Measurements from ENCODE around the gene ITGB1. TPM values are rescaled to one million over a fixed set of nuclear protein-coding genes. Genes with fewer than 3 reads are reported as not detected.
A peak's percentile ranks its signal among the peaks of the same experiment; 100 is the strongest.

ITGB1 gene
- total RNA-seq, 2 donors from 2014 or later: 392 to 428 TPM

DNA sequence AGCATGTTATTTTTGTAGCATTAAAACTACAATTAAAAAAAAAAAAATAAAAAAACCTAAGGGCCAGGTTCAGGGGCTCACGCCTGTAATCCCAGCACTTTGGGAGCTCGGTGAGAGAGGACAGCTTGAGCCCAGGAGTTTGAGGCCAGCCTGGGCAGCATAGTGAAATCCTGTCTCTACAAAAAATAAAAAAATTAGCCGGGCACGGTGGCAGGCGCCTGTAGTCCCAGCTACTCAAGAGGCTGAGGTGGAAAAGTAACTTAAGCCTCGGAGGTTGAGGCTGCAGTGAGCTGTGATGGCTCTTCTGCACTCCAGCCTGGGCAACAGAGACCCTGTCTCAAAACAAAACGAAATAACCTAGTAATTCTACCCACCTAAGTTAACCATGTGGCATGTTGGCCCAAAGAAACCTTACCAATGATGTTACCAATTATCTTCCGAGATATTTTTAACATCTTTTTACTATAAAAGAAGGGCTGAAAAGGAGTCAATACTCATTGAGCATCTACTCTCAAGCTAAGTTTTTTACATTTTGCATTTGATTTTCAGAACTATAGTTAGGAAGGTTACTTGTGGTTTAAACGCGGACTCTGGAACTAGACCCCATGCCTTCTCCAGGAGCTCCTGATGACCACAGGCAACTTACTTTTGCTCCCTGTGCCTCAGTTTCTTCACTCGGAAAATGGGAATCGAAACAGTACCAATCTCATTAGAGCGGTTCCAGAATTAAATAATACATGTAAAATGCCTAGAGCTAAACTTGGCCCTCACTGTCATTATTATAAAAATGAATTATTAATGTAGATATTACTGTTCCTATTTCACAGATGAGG, 1.4 kb downstream of the ITGB1 start:
- ATAC-seq (no peak), DNase-seq (no peak)
- H3K36me3 Mint-ChIP-seq (ENCODE audit: low read depth): peaks cover 8% of the 10 kb centered on the region
- peak overlapping the region; percentile 96 for H3K27ac Mint-ChIP-seq
- peaks cover 57% of the 10 kb centered on the region for H3K4me1 Mint-ChIP-seq
- peak overlapping the region; percentile 96 for H3K4me3 Mint-ChIP-seq
- no peaks in the 10 kb centered on the region for H3K27me3 Mint-ChIP-seq
- no peaks in the 10 kb centered on the region for H3K9me3 ChIP-seq (ENCODE audit: control insufficient read depth, low read length, poor library complexity, severe bottlenecking)

- no peaks in the 10 kb centered on the region for H3K9me3 ChIP-seq (ENCODE audit: control insufficient read depth, low read length, poor library complexity, severe bottlenecking)
- Mint-ChIP-seq H3K4me1 (peaks cover 65% of the 10 kb centered on the region), H3K4me3 (peak overlapping the region; percentile 96), H3K27me3 (no peaks in the 10 kb centered on the region), H3K27ac (peak overlapping the region; percentile 96), H3K36me3 (ENCODE audit: low read depth) (peaks cover 12% of the 10 kb centered on the region)
- ATAC-seq (no peak), DNase-seq (no peak)
Measured at GRCh38 chr10:32955790-32956189, 2.2 kb downstream of the ITGB1 start.

DNA sequence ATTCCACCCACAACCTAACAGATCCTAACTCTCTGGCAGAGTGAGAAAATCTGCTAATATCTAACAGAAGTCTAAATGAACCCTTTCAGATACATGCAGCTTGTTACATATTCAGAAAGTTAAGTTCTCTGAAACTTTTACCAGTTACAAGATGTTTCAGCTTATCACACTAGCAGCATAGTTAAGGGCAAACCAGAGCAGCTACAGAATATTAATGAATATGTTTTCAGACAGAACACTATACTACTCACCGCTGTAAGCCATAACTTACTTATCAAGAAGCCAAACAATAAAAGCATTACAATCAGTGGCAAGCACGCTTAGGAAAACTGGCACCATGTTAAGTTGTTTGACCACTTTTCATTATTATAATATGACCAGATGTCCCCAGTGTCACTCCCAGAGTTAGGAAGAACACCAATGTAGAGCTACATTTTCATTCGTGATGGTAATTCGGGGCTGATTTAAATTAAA, 2.7 kb downstream of the ITGB1 start:
- Mint-ChIP-seq H3K27me3 (no peaks in the 10 kb centered on the region), H3K36me3 (ENCODE audit: low read depth) (peaks cover 12% of the 10 kb centered on the region), H3K4me1 (peaks cover 68% of the 10 kb centered on the region), H3K4me3 (peak overlapping the region; percentile 96), H3K27ac (peak overlapping the region; percentile 96)
- ATAC-seq (no peak), DNase-seq (no peak)
- no peaks in the 10 kb centered on the region for H3K9me3 ChIP-seq (ENCODE audit: control insufficient read depth, low read length, poor library complexity, severe bottlenecking)

- peaks cover 66% of the 10 kb centered on the region for H3K4me1 Mint-ChIP-seq
- H3K27me3 Mint-ChIP-seq: no peaks in the 10 kb centered on the region
- H3K9me3 ChIP-seq (ENCODE audit: control insufficient read depth, low read length, poor library complexity, severe bottlenecking): no peaks in the 10 kb centered on the region
- DNase-seq (no peak), ATAC-seq (no peak)
- peaks cover 12% of the 10 kb centered on the region for H3K36me3 Mint-ChIP-seq (ENCODE audit: low read depth)
- H3K4me3 Mint-ChIP-seq: peak overlapping the region; percentile 96
- H3K27ac Mint-ChIP-seq: peak overlapping the region; percentile 96
Measured at GRCh38 chr10:32954545-32955298, 3.3 kb downstream of the ITGB1 start.

GRCh38 chr10:32954080-32954479, 4.0 kb downstream of the ITGB1 start:
- Mint-ChIP-seq H3K27ac (peak overlapping the region; percentile 96), H3K4me3 (peak overlapping the region; percentile 96), H3K27me3 (no peaks in the 10 kb centered on the region), H3K4me1 (peaks cover 66% of the 10 kb centered on the region), H3K36me3 (ENCODE audit: low read depth) (peaks cover 12% of the 10 kb centered on the region)
- H3K9me3 ChIP-seq (ENCODE audit: control insufficient read depth, low read length, poor library complexity, severe bottlenecking): no peaks in the 10 kb centered on the region
- ATAC-seq: no peak
- no peak for DNase-seq

DNA sequence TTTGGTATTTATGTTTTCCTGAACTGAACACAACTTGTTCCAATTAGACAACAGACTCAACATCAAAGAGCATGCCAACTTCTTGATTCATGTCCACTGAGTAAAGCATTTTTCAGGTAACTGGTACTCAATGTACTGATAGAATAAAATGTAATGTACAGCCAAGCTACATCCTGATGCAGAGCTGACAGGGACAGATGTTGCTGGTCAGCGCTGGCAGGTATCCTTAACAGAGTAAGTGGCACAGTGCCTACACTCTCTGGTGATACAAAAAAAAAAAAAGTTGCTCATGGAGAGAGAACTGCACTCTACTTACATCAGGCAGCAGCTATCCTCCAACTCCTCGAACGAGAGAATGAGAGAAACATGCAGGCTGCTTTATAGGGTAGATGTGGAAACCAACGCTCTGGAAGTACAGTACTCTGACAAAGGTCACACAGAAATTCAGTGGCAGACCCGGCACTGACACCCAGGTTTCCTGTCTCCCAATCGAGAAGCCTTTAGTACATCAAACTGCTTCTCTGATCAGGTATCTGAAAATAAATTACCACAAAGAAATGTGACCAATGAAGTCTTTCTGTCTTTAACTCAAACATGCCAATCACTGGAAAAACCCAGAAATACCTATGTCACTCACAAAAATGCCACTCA, 4.6 kb downstream of the ITGB1 start:
- DNase-seq: no peak
- peak; percentile 6 for ATAC-seq
- Mint-ChIP-seq H3K27ac (peak overlapping the region; percentile 96), H3K4me3 (peak overlapping the region; percentile 96), H3K4me1 (peaks cover 65% of the 10 kb centered on the region), H3K27me3 (no peaks in the 10 kb centered on the region), H3K36me3 (ENCODE audit: low read depth) (peaks cover 16% of the 10 kb centered on the region)
- H3K9me3 ChIP-seq (ENCODE audit: control insufficient read depth, low read length, poor library complexity, severe bottlenecking): no peaks in the 10 kb centered on the region

DNA sequence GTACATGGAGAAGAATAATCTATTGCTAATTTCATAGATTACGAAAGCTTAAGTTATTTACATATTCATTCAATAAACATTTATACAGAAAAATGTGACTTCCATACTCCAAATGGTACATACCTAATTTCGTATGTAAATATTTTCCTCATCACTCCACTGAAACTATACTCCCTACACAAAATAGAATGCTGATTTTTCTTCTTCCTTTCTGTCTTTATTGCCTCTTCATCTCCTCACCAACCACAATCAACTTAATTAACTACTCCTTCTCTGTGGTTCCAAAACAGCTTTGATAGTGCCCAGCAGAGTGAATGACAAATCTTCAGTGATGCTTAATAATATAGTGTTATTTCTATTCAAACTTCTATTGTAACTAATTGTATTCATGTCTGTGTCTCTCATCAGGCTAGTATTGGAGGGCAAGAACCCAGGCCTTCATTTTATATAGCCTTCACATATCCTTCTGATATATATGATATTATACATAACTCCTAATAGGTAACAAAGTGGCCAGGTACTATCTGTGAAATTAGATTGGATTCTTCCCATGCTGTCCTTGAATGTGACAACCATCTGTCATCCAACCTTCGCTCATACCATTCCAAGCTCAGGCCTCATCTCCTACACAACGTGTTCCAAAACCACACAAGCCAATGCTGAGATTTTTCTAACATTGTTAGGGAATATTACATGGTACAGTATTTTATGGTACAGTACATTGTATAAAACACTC, 5.3 kb downstream of the ITGB1 start:
- ATAC-seq (no peak), DNase-seq (no peak)
- Mint-ChIP-seq H3K27ac (peak overlapping the region; percentile 96), H3K27me3 (no peaks in the 10 kb centered on the region), H3K4me3 (peak overlapping the region; percentile 96), H3K4me1 (peaks cover 68% of the 10 kb centered on the region), H3K36me3 (ENCODE audit: low read depth) (peaks cover 17% of the 10 kb centered on the region)
- no peaks in the 10 kb centered on the region for H3K9me3 ChIP-seq (ENCODE audit: control insufficient read depth, low read length, poor library complexity, severe bottlenecking)

- DNase-seq (no peak), ATAC-seq (no peak)
- H3K4me3 Mint-ChIP-seq: peak overlapping the region; percentile 96
- peaks cover 17% of the 10 kb centered on the region for H3K36me3 Mint-ChIP-seq (ENCODE audit: low read depth)
- peaks cover 72% of the 10 kb centered on the region for H3K4me1 Mint-ChIP-seq
- H3K27me3 Mint-ChIP-seq: no peaks in the 10 kb centered on the region
- peak overlapping the region; percentile 96 for H3K27ac Mint-ChIP-seq
- no peaks in the 10 kb centered on the region for H3K9me3 ChIP-seq (ENCODE audit: control insufficient read depth, low read length, poor library complexity, severe bottlenecking)
Measured at GRCh38 chr10:32952094-32952493, 5.9 kb downstream of the ITGB1 start.

DNA sequence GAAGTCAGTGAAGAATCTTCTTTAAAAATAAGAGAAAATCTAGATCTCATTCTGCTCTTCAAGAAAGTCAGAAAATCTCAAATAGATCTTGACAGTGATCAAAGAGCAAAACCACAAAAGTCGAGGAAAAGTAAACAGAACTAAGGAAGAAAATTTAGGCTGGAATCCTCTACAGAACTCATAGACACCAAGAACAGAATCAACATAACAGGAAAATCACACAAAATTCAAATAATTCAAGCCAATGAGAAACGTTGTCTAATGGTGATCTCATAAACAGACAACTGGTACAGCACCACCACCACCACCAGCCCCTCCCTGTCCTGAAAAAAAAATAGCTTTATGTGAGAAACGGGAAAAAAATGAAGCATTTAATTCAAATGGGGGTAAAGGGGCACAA, 6.9 kb downstream of the ITGB1 start:
- no peak for ATAC-seq
- no peak for DNase-seq
- Mint-ChIP-seq H3K4me3 (peak overlapping the region; percentile 85), H3K27ac (peak overlapping the region; percentile 96), H3K4me1 (peaks cover 74% of the 10 kb centered on the region), H3K36me3 (ENCODE audit: low read depth) (peaks cover 17% of the 10 kb centered on the region), H3K27me3 (no peaks in the 10 kb centered on the region)
- no peaks in the 10 kb centered on the region for H3K9me3 ChIP-seq (ENCODE audit: control insufficient read depth, low read length, poor library complexity, severe bottlenecking)

- DNase-seq (no peak), ATAC-seq (no peak)
- H3K27me3 Mint-ChIP-seq: no peaks in the 10 kb centered on the region
- H3K36me3 Mint-ChIP-seq (ENCODE audit: low read depth): peaks cover 17% of the 10 kb centered on the region
- H3K4me1 Mint-ChIP-seq: peaks cover 74% of the 10 kb centered on the region
- H3K9me3 ChIP-seq (ENCODE audit: control insufficient read depth, low read length, poor library complexity, severe bottlenecking): no peaks in the 10 kb centered on the region
- H3K27ac Mint-ChIP-seq: peak overlapping the region; percentile 96
- peak overlapping the region; percentile 85 for H3K4me3 Mint-ChIP-seq
Measured at GRCh38 chr10:32950591-32951108, 7.4 kb downstream of the ITGB1 start.

GRCh38 chr10:32949221-32949678, 8.8 kb downstream of the ITGB1 start:
- no peaks in the 10 kb centered on the region for H3K9me3 ChIP-seq (ENCODE audit: control insufficient read depth, low read length, poor library complexity, severe bottlenecking)
- DNase-seq: no peak
- Mint-ChIP-seq H3K27ac (peak overlapping the region; percentile 96), H3K4me1 (peaks cover 65% of the 10 kb centered on the region), H3K4me3 (peak overlapping the region; percentile 71), H3K36me3 (ENCODE audit: low read depth) (peaks cover 13% of the 10 kb centered on the region), H3K27me3 (no peaks in the 10 kb centered on the region)
- no peak for ATAC-seq

GRCh38 chr10:32948451-32948850, 9.6 kb downstream of the ITGB1 start:
- peaks cover 9% of the 10 kb centered on the region for H3K36me3 Mint-ChIP-seq (ENCODE audit: low read depth)
- peaks cover 65% of the 10 kb centered on the region for H3K4me1 Mint-ChIP-seq
- ATAC-seq: peak; percentile 73

More at GRCh38 chr10:32948451-32948850, 9.6 kb downstream of the ITGB1 start:
- Mint-ChIP-seq H3K27ac (peak overlapping the region; percentile 96), H3K27me3 (no peaks in the 10 kb centered on the region), H3K4me3 (peak overlapping the region; percentile 80)
- no peaks in the 10 kb centered on the region for H3K9me3 ChIP-seq (ENCODE audit: control insufficient read depth, low read length, poor library complexity, severe bottlenecking)
- DNase-seq: no peak

Measured in T-helper 17 cell (primary cell).